ENCODE measurements around the gene EIF3L.

Gene EIF3L

GRCh38 chr22:37817705-37818408 lies 31.4 kb upstream of the EIF3L start:
- peak; percentile 82 for DNase-seq (ENCODE audit: low spot score)

GRCh38 chr22:37818409-37819104 lies 30.7 kb upstream of the EIF3L start:
- DNase-seq (ENCODE audit: low spot score), result no peak

DNA sequence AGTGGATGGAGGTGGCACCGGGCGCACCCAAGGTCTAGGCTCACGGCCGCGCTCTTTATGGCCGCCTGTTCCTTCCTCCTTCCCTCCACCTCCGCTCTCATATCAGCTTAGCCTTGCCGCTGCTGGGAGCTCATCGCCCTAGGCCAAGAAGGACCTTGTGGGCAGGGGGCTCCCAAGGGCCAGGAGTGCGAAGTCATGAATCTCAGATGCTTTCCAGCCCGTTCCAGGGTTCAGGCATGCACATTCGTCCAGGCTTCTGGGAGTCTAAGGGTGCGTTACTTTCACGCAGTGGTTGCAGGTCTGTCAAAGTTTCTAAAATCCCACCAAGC lies 30.1 kb upstream of the EIF3L start:
- no peak for DNase-seq (ENCODE audit: low spot score)

GRCh38 chr22:37820350-37820749 lies 28.9 kb upstream of the EIF3L start:
- no peak for DNase-seq (ENCODE audit: low spot score)

GRCh38 chr22:37822079-37822833 lies 27.0 kb upstream of the EIF3L start:
- DNase-seq (ENCODE audit: low spot score), result no peak

DNA sequence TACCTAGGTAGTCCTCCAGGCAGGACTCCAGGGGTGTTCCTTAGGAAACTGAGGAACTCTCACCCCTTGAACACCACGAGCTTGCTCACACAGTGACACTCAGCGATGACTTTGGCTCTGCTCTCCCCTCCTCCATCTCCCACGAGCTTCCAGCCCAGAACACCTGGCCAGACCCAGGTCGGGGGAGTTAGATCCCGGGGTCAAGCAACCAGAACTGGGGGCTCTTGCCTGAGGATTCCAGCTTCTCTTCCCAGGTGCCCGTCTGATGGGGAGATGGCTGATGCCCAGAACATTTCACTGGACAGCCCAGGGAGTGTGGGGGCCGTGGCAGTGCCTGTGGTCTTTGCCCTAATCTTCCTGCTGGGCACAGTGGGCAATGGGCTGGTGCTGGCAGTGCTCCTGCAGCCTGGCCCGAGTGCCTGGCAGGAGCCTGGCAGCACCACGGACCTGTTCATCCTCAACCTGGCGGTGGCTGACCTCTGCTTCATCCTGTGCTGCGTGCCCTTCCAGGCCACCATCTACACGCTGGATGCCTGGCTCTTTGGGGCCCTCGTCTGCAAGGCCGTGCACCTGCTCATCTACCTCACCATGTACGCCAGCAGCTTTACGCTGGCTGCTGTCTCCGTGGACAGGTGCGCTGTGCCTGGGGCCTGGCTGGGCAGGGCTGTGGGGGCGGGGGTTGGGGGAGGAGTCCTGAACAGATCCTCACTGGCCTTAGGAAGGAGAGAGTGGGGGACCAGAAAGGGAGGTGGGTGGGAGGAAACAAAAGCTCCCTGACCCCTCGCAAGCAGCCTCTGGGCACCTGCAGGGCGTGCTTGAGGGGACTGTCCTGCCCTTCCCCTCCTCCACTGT lies 25.9 kb upstream of the EIF3L start, which contains the start of gene GALR3:
GALR3 (plus strand) TSS at position 249 of the 852 bp plus-strand sequence; CDS start at position 274, 25 bp downstream.
- DNase-seq (ENCODE audit: low spot score), result no peak

DNA sequence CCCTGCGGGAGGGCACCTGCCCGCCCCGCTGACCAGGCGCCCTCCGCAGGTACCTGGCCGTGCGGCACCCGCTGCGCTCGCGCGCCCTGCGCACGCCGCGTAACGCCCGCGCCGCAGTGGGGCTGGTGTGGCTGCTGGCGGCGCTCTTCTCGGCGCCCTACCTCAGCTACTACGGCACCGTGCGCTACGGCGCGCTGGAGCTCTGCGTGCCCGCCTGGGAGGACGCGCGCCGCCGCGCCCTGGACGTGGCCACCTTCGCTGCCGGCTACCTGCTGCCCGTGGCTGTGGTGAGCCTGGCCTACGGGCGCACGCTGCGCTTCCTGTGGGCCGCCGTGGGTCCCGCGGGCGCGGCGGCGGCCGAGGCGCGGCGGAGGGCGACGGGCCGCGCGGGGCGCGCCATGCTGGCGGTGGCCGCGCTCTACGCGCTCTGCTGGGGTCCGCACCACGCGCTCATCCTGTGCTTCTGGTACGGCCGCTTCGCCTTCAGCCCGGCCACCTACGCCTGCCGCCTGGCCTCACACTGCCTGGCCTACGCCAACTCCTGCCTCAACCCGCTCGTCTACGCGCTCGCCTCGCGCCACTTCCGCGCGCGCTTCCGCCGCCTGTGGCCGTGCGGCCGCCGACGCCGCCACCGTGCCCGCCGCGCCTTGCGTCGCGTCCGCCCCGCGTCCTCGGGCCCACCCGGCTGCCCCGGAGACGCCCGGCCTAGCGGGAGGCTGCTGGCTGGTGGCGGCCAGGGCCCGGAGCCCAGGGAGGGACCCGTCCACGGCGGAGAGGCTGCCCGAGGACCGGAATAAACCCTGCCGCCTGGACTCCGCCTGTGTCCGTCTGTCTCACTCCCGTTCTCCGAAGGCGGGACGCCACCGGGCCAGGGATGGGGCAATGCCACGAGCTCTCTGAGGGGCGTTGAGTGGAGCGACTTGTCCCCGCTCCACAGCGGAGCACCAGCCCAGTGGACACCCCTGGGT lies 24.3 kb upstream of the EIF3L start:
- no peak for DNase-seq (ENCODE audit: low spot score)

GRCh38 chr22:37827056-37827455 lies 22.2 kb upstream of the EIF3L start:
- DNase-seq (ENCODE audit: low spot score), result peak; percentile 56

DNA sequence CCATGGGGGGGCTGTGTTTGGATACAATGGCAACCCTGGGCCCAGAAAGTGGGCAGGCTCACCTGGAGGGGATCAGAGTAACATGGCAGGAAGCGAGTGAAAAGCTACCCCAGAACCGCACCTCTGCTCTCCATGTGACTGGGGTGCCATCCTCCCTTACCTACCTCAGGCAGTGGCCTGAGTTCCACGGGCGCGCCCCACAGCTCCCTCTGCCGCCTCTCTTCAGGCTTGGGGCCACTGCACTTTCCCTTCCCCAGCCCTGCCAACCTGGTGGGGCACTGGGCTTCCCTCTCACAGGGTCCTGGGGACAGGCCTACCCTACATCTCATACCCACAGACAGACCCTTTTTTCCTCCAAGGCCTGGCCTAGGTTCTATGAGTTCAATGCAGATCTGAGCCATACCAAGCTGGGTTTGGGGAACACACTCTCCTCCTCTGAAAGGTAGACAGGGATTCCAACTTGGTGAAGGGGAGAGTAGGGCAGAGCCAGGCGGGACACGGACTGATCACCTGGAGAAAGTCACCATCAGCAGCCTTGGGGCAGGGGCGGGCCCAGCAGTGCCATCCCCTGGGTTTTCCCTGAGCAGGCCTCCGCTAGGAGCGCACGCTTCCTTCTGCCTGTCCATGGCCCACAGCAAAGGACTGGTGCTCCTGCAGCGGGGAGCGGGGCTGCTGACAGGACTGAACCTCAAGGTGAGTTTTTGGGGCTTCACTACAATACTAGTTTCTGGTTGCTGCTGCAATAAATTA lies 19.0 kb upstream of the EIF3L start:
- DNase-seq (ENCODE audit: low spot score), result no peak

DNA sequence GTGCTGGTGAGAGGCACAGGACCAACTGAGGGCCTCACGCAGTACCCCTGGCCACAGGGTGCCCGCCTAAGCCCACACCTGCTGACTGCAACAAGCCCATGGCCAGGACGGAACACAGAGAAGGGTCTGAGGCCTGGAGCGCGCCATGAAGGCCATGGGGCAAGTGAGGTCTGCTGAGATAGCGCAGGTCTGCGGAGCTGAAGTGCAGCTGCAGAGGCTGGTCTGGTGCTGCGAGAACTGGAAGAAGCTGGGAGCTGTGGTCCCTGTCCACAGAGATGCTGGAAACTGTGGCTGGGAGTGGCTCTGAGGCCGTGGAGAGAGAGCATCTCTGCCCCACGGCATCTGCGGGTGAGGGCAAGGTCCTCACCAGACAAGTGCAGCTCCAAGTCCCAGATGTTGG lies 17.7 kb upstream of the EIF3L start:
- DNase-seq (ENCODE audit: low spot score), result no peak

DNA sequence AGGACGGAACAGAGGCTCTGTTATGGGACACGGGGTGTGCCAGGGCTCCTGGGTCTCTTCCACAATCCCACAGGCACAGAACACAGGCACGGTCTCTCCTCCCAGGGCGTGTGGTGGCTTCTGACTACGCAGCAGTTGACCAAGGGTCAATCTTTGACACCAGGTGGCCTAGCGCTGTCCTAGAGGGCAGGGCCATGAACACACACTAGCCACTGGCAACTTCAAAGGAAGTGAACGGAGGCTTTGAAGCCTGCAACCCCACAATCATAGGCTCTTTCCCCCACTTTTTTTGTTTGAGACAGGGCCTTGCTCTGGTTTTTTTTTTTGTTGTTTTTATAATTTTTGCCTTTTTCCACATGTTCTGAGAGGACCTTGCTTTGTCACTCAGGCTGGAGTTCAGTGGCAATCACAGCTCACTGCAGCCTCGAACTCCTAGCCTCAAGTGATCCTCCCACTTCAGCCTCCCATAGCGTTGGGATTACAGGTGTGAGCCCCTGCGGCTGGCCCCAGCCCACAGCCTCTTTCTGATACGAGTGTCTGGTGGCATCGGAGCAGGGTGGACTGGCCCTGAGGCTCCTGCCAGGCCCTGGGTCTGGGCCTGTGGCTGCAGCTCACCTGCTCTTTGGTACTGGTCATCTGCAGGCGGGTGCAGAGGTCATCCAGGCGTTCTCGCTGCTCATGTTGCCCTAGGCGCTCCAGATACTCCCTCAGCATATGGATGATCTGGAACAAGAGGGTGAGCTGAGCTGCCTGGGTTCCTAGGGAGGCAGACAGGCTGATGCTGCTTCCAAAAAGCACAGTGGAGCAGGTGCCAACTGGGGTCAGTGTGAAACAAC lies 17.0 kb upstream of the EIF3L start:
- no peak for DNase-seq (ENCODE audit: low spot score)

DNA sequence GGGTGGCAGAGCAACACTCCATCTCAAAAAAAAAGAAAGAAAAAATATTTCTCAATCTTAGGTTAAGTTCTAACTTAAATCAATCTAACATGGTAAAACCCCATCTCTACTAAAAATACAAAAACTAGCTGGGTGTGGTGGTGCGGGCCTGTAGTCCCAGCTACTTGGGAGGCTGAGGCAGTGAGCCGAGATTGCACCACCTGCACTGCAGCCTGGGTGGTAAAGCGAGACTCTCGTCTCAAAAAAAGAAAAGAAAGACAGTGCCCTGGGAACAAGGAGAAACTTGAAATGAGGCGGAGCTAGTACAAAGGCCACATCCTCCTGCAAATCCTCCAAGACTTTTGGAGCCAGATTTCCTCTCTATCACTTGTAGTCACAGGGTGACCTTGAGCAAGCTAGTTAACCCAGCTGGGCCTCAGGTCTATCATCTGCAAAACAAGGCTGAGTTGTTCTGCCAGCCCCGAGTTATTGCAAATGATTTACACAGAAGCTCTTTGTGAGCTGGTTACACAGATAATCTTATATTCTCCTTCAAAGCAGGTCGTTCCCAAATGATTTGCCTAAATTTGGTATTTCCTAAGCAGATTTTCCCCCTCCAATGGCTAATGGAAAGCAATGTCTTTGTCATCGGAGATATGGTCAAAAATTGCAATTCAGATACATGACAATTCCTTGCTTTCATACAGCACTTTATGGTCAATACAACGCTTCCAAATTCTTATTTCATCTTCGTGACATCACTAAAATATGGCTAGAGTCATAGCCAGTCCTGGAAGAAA lies 7.0 kb upstream of the EIF3L start:
- peak; percentile 40 for DNase-seq (ENCODE audit: low spot score)

DNA sequence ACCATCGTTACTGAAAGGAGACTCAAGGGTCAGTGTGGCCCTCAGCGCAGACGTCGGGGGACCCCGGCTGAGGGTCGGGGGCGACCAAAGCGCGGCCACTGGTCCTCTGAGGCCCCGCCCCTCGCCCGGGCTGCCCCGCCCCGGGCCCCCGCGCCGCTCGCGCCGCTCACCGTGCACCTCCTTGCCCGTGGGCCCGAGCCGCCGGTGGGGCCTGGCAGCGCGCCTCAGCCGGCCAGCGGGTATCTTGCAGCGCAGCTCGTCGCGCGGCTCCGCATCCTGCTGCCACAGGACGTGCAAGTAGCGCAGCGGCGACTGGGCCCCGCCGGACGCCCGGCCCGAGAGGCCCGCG lies 5.5 kb upstream of the EIF3L start:
- DNase-seq (ENCODE audit: low spot score), result no peak

DNA sequence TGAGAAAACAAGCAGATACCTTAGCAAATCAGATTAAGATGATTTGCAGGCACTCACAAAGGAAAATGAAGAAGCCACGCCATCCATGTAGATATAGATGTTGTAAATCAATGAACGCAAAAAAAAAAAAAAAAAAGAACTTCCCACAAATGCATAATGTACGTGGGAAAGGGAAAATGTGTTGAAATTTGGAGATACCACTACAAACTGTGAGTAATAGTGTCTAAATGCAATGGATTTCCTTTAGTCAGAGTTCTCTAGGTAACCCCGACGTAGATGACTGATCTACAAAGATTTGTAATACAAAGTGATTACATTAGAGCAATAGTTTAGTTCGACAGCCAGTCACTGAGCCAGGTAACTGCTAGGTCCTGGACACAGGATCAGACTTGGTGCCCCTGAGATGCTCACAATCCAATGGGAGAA lies 4.3 kb upstream of the EIF3L start:
- no peak for DNase-seq (ENCODE audit: low spot score)

DNA sequence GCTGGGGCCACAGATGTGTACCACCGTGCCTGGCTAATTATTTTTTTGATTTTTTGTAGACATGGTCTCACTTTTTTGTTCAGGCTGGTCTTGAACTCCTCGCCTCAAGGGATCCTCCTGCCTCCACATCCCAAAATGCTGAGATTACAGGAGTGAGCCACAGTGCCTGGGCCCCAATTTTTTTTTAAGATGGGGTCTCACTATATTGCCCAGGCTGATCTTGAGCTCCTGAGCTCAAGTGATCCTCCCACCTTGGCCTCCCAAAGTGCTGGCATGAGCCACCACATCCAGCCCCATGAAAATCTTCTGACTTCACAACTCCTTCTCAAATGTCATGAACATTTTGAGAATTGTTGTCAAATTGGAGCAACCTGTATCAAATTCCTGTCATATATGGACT lies 2.8 kb upstream of the EIF3L start:
- DNase-seq (ENCODE audit: low spot score), result no peak

- DNase-seq (ENCODE audit: low spot score), result no peak
These were observed 581 bp upstream of the EIF3L start for GRCh38 chr22:37848587-37849088.

- DNase-seq (ENCODE audit: low spot score), result no peak
These were observed 1.6 kb downstream of the EIF3L start for GRCh38 chr22:37850801-37851200.

DNA sequence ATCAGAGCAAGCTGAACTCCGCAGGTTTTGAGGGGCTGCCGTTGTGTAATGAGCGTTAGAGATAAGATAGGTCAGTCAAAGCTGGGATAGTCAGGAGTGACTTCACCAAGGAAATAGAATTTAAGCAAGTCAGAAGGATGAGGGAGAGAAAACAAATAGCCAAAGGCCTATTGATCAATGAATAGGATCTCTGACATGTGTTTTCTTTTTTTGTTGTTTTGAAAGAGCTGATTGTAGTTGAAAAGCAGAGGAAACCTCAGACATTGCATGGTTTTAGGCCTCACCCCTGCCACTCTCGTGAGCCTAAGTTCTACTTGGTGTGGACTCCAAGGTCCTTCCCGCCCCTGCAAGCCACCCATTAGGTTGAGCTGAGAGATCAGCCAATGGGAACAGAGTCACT lies 3.2 kb downstream of the EIF3L start:
- DNase-seq (ENCODE audit: low spot score), result no peak
